ENCODE measurements around the gene ADIPOQ. TPM values are rescaled to one million over a fixed set of nuclear protein-coding genes. Genes with fewer than 3 reads are reported as not detected.
"Not testable (repeated sequence)": the region's sequence is repeated elsewhere in the genome, so short reads cannot be mapped to it uniquely, and the experiment has no call there.

The ADIPOQ gene
- total RNA-seq, 1 donor from 2014 or later = 36.6 TPM

DNA sequence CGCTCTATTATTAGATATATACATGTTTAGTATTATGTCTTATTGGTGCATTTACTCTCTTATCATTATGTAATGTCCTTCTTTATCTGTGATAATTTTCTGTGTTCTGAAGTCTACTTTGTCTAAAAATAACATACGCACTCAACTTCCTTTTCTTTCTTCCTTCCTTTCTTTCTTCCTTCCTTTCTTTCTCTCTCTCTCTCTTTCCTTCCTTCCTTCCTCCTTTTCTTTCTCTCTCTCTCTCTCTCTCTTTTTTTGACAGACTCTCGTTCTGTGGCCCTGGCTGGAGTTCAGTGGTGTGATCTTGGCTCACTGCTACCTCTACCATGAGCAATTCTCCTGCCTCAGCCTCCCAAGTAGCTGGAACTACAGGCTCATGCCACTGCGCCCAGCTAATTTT, 15.2 kb downstream of the ADIPOQ start:
- H3K36me3 ChIP-seq = no peaks in the 10 kb centered on the region
- no peaks in the 10 kb centered on the region for H3K4me1 ChIP-seq
- no peaks in the 10 kb centered on the region for H3K27me3 ChIP-seq
- H3K9me3 ChIP-seq = no peaks in the 10 kb centered on the region
- no peak for DNase-seq (ENCODE audit: extremely low spot score in 2 of 2)
- H3K4me3 ChIP-seq = no peak overlapping the region
- intact Hi-C loops (cut with DNase I) = no loop called here
- H3K27ac ChIP-seq = no peak overlapping the region
- TF ChIP-seq POLR2AphosphoS5 (IDR thresholded peaks at IDR 0.05; ENCODE audit: insufficient read depth in 1 of 2, low read depth in 1 of 2) = no peak

DNA sequence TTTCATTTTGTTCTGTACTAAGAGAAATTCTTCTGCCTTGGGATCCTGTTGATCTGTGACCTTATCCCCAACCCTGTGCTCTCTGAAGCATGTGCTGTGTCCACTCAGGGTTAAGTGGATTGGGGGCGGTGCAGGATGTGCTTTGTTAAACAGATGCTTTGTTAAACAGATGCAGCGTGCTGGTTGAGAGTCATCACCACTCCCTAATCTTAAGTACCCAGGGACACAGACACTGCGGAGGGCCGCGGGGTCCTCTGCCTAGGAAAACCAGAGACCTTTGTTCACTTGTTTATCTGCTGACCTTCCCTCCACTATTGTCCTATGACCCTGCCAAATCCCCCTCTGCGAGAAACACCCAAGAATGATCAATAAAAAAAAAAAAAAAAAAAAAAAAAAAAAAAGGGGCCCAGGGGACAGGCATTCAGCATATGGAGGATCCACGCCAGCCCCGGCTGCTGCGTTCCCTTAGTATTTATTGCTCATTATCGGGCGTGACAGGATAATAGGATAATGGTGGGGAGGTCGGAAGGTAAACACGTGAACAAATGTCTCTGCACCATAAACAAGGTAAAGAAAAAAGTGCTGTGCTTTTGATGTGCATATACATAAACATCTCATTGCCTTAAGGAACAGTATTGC, 22.8 kb downstream of the ADIPOQ start:
- intact Hi-C loops (cut with DNase I) = not testable (repeated sequence)

DNA sequence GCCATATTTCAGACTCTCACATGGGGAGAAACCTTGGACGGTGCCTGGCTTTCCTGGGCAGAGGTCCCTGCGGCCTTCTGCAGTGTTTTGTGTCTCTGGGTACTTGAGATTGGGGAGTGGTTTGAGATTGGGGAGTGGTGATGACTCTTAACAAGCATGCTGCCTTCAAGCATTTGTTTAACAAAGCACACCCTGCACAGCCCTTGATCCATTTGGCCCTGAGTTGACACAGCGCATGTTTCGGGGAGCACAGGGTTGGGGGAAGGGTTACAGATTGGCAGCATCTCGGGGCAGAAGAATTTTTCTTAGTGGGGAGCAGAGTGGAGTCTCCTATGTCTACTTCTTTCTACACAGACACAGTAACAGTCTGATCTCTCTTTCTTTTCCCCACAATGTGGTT, 23.6 kb downstream of the ADIPOQ start:
- H3K9me3 ChIP-seq; intact Hi-C loops (cut with DNase I); H3K4me1 ChIP-seq; H3K36me3 ChIP-seq; H3K27me3 ChIP-seq; H3K4me3 ChIP-seq; DNase-seq (ENCODE audit: extremely low spot score in 2 of 2); H3K27ac ChIP-seq: not testable (repeated sequence)

More for the DNA sequence above, 22.8 kb downstream of the ADIPOQ start:
- H3K27ac ChIP-seq; H3K4me1 ChIP-seq; H3K36me3 ChIP-seq; H3K9me3 ChIP-seq; DNase-seq (ENCODE audit: extremely low spot score in 2 of 2); H3K27me3 ChIP-seq; H3K4me3 ChIP-seq: not testable (repeated sequence)

DNA sequence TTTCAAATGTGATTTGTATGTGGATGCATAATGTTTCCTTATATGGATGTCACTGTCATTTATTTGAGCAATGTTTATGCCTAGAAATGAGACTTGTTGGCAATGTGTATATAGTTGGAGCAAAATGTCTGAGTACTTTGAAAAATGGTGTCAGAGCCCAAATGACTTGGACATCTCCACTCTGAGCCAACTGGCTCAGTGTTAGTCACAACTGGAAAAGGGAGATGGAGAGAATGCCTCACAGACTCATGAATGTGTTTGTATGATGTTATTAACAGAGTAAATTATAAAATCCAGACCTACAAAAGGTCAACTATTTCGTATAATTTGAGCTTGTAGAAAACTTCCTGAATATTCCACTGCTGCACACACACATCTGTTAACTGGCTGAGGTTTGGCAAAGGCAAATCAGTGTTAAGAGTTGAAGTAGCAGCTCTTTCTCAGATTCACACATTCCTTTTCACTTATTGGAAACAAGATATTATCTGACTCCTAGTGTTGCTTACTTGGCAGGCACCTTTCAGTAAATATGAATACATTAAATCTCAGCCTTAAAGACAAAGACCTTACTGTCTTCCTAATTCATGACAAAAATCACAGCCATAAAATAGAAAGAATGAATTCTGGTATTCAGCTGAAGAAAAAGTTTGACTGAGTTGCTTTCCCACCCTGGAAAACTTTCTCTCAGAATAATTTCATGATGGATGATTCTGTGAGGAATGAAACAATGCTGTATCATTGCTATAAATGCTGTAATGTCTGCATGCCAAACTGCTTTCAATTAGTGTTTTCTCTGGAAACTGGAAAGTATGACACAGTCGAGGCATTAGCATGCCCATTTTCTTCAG, 27.0 kb downstream of the ADIPOQ start:
- Histone ChIP-seq H3K27ac (no peak overlapping the region), H3K4me3 (no peak overlapping the region)

DNA sequence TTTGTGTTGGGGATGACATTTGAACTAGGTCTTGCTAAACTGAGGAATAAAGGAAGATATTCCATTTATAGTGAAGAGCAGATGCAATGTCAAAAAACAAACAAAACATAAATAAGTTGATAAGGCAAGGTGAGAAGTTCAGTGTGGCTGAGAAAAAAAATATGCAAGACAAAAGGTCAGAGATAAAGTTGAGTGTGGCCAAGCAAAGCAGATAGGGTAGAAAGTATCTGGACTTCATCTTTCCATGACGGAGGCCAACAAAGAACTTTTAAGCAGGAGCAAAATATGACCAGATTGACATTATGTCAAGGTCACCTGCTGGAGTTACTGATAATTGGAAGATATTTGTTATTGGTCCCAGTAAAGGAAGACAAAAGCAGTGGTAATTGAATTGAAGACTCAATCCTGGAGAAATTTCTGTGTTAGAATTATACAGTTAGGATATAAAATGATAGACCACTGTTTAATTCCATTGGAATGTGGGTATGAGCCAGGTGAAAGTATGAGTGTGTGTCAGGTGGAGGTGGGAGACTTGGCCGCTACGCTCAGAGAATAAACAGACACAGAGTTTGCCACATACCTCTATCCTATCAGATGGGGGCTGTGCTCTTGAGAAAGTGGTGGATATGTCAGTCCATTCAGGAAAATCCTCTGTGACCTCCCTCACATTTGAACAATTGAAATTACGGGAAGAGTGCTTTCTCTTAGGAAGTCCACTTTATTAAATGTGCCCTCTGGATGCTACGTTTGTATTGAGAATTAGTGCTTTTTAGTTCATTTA, 28.1 kb downstream of the ADIPOQ start:
- Histone ChIP-seq H3K27ac (no peak overlapping the region), H3K4me3 (no peak overlapping the region), H3K4me1 (no peaks in the 10 kb centered on the region), H3K27me3 (no peaks in the 10 kb centered on the region), H3K9me3 (no peaks in the 10 kb centered on the region), H3K36me3 (no peaks in the 10 kb centered on the region)
- no peak for DNase-seq (ENCODE audit: extremely low spot score in 2 of 2)
- TF ChIP-seq POLR2AphosphoS5 (IDR thresholded peaks at IDR 0.05; ENCODE audit: insufficient read depth in 1 of 2, low read depth in 1 of 2) (no peak), POLR2A (IDR thresholded peaks at IDR 0.05) (no peak)
- TF ChIP-seq, protein P1, sequence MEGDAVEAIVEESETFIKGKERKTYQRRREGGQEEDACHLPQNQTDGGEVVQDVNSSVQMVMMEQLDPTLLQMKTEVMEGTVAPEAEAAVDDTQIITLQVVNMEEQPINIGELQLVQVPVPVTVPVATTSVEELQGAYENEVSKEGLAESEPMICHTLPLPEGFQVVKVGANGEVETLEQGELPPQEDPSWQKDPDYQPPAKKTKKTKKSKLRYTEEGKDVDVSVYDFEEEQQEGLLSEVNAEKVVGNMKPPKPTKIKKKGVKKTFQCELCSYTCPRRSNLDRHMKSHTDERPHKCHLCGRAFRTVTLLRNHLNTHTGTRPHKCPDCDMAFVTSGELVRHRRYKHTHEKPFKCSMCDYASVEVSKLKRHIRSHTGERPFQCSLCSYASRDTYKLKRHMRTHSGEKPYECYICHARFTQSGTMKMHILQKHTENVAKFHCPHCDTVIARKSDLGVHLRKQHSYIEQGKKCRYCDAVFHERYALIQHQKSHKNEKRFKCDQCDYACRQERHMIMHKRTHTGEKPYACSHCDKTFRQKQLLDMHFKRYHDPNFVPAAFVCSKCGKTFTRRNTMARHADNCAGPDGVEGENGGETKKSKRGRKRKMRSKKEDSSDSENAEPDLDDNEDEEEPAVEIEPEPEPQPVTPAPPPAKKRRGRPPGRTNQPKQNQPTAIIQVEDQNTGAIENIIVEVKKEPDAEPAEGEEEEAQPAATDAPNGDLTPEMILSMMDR (IDR thresholded peaks at IDR 0.05) = no peak
- intact Hi-C loops (cut with DNase I) = no loop called here

More for the DNA sequence above, 27.0 kb downstream of the ADIPOQ start:
- no peaks in the 10 kb centered on the region for H3K4me1 ChIP-seq
- no peaks in the 10 kb centered on the region for H3K36me3 ChIP-seq
- intact Hi-C loops (cut with DNase I) = no loop called here
- no peak for TF ChIP-seq POLR2AphosphoS5 (IDR thresholded peaks at IDR 0.05; ENCODE audit: insufficient read depth in 1 of 2, low read depth in 1 of 2)
- no peak for TF ChIP-seq POLR2A (IDR thresholded peaks at IDR 0.05)
- TF ChIP-seq, protein P1 (IDR thresholded peaks at IDR 0.05) = no peak
- no peaks in the 10 kb centered on the region for H3K27me3 ChIP-seq
- no peak for DNase-seq (ENCODE audit: extremely low spot score in 2 of 2)
- no peaks in the 10 kb centered on the region for H3K9me3 ChIP-seq

DNA sequence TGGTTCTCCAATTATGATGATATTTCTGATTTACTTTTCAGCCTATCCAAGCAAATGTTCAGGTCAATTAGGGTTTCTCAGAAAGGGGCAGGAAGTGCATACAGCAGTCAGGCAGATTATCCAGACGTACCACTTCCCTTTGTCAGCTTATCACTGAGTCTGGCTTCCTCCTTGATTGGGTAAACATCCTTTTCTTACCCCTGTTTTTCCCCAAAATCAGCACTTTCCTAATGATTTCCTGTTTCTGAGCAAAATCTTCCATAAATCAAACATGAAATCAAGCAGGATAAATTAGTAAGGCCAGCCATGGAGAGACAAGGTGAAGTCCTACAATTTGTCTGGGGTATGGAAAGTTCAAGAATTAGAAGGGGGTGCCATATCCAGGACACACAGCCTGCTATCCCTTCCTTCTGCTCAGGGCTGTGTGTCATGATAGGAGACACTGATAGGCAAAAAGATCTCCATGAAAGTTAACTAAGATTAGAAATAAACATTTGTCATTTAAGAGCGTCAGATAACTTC, 29.0 kb downstream of the ADIPOQ start:
- H3K27me3 ChIP-seq = no peaks in the 10 kb centered on the region
- no peak for TF ChIP-seq POLR2AphosphoS5 (IDR thresholded peaks at IDR 0.05; ENCODE audit: insufficient read depth in 1 of 2, low read depth in 1 of 2)
- intact Hi-C loops (cut with DNase I) = no loop called here
- no peak overlapping the region for H3K4me3 ChIP-seq
- no peak overlapping the region for H3K27ac ChIP-seq
- no peaks in the 10 kb centered on the region for H3K36me3 ChIP-seq
- DNase-seq (ENCODE audit: extremely low spot score in 2 of 2) = no peak
- H3K4me1 ChIP-seq = no peaks in the 10 kb centered on the region
- H3K9me3 ChIP-seq = no peaks in the 10 kb centered on the region

DNA sequence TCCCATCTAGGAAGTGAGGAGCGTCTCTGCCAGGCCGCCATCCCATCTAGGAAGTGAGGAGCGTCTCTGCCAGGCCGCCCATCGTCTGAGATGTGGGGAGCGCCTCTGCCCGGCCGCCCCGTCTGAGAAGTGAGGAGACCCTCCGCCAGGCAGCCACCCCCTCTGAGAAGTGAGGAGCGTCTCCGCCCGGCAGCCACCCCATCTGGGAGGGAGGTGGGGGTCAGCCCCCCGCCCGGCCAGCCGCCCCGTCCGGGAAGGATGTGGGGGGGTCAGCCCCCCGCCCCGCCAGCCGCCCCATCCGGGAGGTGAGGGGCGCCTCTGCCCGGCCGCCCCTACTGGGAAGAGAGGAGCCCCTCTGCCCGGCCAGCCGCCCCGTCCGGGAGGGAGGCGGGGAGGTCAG, 31.3 kb downstream of the ADIPOQ start:
- H3K36me3 ChIP-seq; H3K27ac ChIP-seq; H3K9me3 ChIP-seq; H3K4me3 ChIP-seq; intact Hi-C loops (cut with DNase I); DNase-seq (ENCODE audit: extremely low spot score in 2 of 2); H3K27me3 ChIP-seq; H3K4me1 ChIP-seq: not testable (repeated sequence)

DNA sequence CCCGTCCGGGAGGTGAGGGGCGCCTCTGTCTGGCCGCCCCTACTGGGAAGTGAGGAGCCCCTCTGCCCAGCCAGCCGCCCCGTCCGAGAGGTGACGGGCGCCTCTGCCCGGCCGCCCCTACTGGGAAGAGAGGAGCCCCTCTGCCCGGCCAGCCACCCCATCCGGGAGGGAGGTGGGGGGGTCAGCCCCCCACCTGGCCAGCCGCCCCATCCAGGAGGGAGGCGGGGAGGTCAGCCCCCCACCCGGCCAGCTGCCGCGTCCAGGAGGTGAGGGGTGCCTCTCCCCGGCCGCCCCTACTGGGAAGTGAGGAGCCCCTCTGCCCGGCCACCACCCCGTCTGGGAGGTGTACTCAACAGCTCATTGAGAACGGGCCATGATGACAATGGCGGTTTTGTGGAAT, 31.7 kb downstream of the ADIPOQ start:
- H3K36me3 ChIP-seq; H3K4me1 ChIP-seq; DNase-seq (ENCODE audit: extremely low spot score in 2 of 2); H3K4me3 ChIP-seq; H3K27ac ChIP-seq; H3K9me3 ChIP-seq; intact Hi-C loops (cut with DNase I); H3K27me3 ChIP-seq: not testable (repeated sequence)

DNA sequence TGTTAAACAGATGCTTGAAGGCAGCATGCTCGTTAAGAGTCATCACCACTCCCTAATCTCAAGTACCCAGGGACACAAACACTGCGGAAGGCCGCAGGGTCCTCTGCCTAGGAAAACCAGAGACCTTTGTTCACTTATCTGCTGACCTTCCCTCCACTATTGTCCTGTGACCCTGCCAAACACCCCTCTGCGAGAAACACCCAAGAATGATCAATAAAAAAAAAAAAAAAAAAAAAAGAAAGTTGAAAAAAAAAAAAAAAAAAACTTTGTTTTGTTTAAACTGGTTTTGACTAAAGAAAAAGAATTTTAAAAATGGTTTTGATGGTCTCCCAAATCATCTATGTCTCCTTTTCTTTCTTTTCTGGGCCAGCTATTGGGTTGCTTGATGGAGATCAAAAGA, 32.3 kb downstream of the ADIPOQ start:
- H3K9me3 ChIP-seq; H3K4me3 ChIP-seq; intact Hi-C loops (cut with DNase I); H3K27me3 ChIP-seq; H3K27ac ChIP-seq; H3K4me1 ChIP-seq; DNase-seq (ENCODE audit: extremely low spot score in 2 of 2); H3K36me3 ChIP-seq: not testable (repeated sequence)

All from vagina (tissue), 2 donors.